AG10803 (cell line): Measurements from ENCODE around the gene PDE1A.
A peak's percentile ranks its signal among the peaks of the same experiment; 100 is the strongest.

Experiments
- DNase-seq: peaks from one replicate; pipeline ENCODE4 v3.0.0; 2010; ENCODE audit warnings: low read depth
- H3K4me3 ChIP-seq: 2 replicates; pipeline ENCODE4 v1.5.1; 2011; ENCODE audit warnings: mild to moderate bottlenecking, low read length, control low read depth
- CTCF ChIP-seq: conservative IDR thresholded peaks from 2 replicates; pipeline ENCODE4 v1.5.1; 2011; ENCODE audit warnings: mild to moderate bottlenecking, low read length, control low read depth, inconsistent platforms

The PDE1A gene

DNA sequence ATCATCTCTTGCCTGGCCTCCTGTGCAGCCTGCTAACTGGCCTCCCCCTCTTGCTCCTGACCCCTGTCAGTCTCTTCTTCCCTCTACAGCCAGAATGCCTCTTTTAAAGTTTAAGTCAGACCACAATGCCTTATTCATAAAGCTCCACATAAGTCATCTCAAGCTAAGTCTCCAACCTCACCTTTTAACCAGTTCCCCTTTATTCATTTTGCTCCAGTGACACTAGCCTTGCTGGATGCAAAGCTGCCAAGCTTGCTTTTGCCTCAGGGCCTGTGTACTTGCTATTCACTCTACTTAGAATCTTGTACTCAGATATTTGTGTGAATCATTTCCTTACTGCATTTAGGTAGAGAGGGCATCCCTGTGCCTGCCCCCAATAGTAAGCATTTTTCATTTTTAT is 180.9 kb downstream of the PDE1A start:
- TF ChIP-seq CTCF, result no peak
- no peak for DNase-seq
- H3K4me3 ChIP-seq, result no peak overlapping the region

DNA sequence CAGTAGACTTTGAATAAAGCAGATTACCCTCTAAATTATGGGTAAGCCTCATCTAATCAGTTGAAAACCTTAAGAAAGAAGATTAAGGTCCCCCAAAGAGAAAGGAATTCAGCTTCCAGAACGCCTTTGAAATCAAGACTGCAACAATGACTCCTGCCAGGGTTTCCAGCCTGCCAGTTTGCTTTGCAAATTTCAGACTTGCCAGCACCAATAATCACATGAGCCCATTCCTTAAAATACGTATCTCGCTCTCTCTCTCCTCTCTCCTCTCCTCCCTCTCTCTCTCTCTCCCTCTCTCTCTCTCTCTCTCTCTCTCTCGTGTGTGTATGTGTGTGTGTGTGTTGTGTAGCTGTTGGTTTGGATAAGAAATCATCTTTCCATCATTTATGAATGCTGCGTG is 184.2 kb downstream of the PDE1A start:
- TF ChIP-seq CTCF, result no peak
- DNase-seq, result no peak
- no peak overlapping the region for H3K4me3 ChIP-seq

DNA sequence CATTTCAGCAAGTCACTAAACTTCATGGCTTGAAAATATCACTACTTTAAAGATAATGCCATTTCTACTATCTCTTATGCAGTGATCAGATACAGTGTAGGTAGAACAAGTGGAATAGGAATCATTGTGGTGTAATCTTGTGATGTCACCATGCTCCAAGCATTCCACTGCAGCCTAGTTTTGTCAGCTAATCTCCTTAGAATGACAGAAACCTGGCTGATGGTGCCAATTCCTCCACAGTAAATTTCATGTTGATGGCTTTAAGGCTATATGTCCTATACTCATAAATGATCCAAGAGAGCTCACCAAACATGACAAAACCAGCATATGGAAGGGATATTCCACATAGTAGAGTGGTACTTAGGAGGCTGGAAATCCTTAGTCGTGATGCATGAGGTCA is 184.9 kb downstream of the PDE1A start:
- no peak for DNase-seq
- H3K4me3 ChIP-seq, result no peak overlapping the region
- no peak for TF ChIP-seq CTCF

- peak; percentile 12 for DNase-seq
- no peak overlapping the region for H3K4me3 ChIP-seq
- TF ChIP-seq CTCF, result peak; percentile 47
Measured at GRCh38 chr2:182240862-182241371, 185.9 kb downstream of the PDE1A start.

GRCh38 chr2:182230561-182230960 is 196.3 kb downstream of the PDE1A start:
- no peak for DNase-seq
- H3K4me3 ChIP-seq, result no peak overlapping the region
- TF ChIP-seq CTCF, result no peak

DNA sequence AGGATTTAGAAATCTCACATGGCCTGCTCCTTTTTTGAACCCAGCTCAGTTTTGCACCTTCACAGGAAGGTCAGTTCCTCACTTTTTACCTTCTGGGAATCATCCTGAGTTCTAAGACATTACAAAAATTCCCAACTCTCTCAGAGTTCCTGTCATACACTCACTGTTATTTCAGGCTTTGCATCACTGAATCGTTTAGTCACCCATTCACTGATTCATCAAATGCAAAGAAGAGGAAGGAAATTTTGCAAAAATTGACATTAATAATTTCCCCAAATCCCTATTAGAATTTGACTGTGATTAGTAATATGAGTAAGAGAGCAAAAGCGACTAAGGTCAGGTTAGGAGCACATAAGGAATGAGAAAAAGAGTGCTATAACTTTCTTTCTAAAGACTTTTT is 197.5 kb downstream of the PDE1A start:
- no peak overlapping the region for H3K4me3 ChIP-seq
- DNase-seq, result no peak
- no peak for TF ChIP-seq CTCF

DNA sequence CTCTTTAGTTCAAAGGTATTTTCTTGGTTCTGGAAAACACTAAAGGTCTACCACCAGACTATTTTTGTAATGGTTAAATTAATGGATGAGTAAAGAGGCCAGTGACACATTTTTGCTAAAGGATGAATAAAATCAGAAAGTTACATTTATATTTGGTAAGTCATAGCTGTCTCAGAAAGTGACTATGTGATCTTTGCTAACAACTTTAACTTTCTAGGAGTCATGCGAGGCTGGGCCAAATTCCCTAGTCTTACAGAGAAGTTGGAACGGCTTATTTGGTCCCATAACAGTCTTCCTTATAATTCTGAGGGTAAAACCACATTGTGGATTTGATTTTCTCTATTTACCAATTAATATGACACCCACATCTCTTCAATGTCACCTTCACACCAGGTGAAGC is 198.1 kb downstream of the PDE1A start:
- H3K4me3 ChIP-seq, result no peak overlapping the region
- DNase-seq, result peak; percentile 31

More for the DNA sequence above, 198.1 kb downstream of the PDE1A start:
- TF ChIP-seq CTCF, result no peak
